Activated effector memory CD4-positive, alpha-beta T cell treated with anti-CD3 and anti-CD28 coated beads, Interleukin-2, amount 50 U/mL, for 16 hours (primary cell): Measurements from ENCODE around the gene USF1.
A peak's percentile ranks its signal among the peaks of the same experiment; 100 is the strongest.
"Not testable (repeated sequence)": the region's sequence is repeated elsewhere in the genome, so short reads cannot be mapped to it uniquely, and the experiment has no call there.

ENCODE experiments used
- DNase-seq: peaks from one replicate; pipeline ENCODE4 v3.0.0-alpha.2; 2020

Gene USF1

DNA sequence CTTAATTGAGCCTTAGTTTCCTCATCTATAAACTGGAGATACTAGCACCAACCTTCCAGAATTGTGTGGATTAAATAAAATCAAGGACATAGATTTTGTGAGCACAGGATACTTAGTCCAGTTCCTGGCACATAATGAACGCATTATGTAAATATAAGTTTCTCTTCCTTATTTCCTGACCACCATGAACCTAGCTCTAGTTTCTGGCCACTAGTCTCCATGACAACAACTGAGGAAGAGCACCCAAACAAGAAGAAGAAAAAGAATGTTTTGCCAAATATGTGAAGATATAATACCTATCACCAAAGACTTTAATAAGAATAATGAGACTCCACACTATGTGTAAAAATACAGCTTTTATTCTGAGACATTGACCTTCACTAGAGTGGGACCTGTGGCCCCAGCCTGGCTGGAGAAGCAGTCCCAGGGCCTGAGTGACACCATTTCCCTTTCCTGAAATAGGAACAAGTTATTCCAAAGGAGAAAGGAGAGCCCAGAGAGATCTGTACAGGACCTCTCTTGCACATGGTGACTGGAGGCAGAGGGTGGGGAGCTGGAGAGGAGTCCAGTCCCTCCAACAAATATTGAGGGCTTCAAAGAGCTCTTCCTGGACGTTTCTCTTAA, 940 bp upstream of the USF1 start:
- DNase-seq: no peak

DNA sequence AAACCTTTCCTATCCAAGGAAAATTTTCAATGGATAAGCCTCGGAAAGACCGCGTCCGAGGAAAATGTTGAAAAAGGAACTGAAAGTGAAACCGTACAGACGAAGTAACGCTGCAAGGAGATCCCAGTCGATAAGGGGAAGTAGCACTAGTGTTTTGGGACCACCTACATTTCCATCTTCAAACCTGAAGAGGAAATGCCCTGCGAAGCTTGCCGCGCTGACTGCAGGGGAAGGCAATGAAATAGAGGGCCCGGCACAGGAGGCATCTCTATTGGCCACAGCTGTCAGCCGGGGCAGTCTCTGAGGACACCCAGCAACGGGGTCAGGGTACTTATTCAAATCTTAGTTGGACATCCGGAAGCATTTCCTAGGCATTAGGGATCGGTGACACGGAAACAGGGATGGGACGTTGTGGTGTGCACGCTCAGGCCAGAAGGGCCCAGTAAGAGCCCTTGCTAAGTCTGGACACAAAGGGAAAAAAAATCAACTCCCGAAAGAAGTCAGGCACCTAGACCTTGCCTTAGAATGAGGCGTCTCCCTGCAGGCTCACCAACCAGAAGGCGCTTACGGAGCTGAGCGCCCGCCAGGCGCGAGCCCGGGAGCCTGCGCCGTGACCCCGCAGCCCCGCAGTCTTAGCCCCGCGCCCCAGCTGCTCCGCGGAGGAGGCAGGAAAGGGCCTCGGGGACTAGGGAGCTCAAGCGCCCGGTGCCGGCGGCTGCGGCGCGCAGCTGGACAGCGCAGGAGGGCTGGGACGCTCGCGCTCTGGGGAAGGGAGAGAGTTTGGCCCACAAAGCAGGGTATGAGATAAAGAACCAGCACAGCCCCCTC, 655 bp downstream of the USF1 start:
- peak; percentile 83 for DNase-seq

DNA sequence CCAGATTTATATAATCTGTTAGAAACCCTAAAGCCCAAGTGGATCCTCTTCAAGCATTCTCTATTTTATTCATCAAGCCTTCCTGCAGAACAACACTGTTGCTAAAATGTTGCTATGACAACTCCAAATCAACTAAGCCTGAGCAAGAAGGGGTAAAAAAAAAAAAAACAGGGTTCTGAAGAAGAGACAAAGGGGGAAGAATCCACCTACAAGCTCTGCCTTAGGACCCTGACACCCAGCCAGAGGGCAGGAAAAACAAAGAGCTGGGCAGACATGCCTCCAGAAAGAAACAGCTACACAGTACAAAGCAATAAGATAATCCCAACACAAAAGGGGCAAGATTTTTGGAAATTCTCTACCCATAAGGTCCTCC, 1.3 kb downstream of the USF1 start:
- DNase-seq: no peak

DNA sequence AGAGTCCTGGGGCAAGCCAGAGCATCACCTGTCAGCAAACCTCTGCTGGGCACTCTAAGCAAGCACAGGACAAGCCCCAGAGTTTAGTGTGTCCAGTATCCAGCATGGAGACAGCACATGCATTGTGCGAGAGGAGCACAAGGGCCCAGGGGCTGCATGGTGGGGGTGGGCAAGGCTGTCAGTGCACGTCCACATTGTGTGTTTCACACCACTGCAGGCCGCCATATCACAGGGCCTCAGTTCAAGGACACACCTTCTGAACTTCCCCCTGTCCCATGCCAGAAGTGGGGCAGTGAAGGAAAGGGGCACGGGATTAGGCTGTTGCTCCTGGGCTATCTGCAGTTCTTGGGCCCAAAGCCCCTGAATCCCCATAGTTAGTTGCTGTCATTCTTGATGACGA, 6.2 kb downstream of the USF1 start:
- no peak for DNase-seq

DNA sequence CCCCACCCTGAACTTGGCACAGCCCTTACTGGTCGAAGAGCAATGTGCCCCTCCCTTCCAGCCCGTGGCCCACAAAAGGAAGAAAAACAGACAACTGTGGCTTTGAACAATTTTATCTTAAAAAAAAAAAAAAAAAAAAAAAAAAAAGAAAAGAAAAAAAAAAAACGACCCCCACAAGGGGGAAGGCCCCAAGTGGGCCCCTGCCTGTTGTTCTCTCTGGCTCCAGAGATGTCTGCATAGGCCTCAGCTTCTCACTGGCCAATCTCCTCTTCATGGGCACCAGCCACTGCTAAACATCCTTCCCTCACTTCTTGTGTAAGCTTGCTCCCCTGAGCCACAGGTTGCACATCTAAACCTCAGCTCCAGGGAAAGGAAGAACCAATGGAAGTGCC, 6.6 kb downstream of the USF1 start:
- DNase-seq: no peak

DNA sequence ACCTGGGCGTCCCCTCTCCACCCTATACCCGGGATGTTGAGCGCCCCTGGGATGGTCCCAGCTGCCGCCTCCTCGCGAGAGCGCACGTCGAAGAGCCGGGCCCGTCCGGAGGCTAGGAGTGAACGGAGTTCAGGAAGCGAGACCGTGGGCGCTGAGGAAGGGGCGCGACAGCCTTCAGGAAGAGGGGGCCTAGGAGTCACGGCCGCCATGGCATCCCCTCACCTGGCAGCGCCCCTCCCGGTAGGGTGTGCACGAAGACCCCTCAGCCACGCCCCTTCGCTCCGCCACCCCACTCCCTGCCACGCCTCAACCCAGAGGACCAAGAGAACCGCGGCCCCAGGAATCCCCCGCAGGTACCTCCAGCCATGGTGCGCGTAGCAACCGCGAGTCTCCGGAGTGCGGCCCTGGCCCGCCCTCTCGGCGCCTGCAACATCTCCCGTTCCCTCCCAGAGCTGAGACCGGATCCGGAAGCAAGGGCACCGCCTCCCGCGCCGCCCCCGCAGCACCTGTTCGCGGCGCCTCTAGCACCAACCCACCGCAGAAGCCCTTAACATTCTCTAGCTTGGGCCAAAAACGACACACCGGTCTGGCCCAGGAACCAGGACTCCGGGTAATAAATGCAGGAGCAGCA, 7.1 kb downstream of the USF1 start, which contains the start of gene TSTD1:
TSTD1 (minus strand) TSS at position 442 of the 631 bp plus-strand sequence; CDS start at position 367, 75 bp downstream.
- DNase-seq: peak; percentile 96

DNA sequence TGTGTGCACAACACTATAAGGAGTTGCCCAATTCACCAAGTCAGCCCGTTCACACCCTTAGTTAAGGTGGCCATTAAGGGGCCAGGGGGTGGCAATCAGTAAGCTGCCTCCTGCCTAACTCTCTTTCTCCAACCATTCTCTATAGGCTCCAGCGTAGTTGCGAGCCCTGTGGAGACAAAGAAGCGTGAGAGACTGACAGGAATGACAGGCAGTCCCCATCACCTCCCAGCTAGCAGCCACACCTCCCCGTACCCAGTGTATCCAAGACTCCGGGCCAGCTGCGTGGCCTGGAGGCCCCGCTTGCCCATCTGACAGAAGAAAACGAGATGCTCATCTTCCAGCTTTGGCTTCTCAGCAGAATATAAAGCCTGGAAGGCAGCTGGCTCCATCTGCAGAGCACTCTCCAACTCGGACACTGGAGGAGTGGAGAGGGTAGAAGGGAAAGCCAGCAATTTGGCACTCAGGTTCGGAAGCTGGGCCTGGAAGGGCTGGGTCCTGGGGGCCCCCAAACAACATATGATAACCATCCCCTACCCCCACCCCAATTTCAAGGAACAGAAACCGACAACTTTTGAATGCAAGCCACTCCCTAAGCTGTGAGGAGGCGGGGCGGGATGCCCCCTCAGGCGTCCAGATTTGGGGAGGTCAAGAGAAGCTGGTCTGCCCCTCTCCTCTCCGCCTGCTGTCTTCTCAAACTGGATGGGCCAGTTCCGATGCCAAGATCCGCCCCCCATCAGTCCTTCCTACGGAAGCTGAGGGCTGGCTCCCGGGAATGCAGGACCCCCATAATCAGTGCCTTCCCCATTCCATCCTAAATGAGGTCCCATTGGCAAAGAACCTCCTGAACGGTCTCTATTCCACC, 7.9 kb downstream of the USF1 start:
- no peak for DNase-seq

DNA sequence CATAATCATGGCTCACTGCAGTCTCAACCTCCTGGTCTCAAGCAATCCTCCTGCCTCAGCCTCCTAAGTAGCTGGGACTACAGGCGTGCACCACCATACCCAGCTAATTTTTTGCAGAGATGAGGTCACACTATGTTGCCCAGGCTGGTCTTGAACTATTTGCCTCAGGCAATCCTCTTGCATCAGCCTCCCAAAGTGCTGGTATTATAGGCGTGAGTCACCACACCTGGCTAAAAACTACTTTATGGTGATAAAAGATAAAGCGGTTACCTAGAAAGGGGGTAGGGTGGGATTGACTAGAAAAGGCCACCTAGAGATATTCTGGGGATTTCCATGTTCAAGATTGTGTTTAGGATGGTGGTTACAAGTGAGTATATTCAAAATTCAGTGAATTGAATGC, 12.0 kb downstream of the USF1 start:
- no peak for DNase-seq

DNA sequence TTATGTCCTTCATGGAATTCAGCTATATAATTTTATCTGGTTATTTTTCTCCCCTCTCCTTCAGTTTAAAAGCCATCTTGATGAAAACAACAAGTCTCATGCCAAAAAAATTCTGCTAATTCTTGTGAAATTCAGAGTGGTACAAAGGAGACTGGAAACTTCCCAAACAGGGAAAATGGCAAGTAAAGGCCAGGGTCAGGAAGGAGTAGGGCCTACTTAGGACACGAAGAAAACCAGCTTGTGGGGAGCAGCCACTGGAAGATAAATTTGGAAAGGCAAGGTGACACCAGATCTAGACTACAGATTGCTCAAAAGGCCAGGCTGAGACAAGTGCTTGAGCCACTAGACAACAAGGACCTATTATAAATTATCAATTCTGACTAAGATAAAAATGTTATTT, 13.4 kb downstream of the USF1 start:
- no peak for DNase-seq

DNA sequence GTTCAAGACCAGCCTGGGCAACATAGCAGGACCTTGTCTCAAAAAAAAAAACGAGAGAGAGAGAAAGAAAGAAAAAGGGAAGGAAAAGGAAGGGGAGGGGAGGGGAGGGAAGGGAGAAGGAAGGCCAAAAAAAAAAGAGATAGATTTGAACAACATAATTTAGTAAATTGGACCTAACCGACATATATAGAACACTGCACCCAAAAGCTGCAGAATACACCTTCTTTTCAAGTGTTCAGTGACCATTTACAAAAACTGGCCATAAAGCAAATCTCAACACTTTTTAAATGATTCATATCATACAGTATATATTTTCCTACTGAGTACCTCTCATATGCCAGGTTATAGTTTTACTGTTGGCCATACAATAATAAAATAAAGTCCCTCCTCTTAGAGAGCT, 13.9 kb downstream of the USF1 start:
- no peak for DNase-seq

DNA sequence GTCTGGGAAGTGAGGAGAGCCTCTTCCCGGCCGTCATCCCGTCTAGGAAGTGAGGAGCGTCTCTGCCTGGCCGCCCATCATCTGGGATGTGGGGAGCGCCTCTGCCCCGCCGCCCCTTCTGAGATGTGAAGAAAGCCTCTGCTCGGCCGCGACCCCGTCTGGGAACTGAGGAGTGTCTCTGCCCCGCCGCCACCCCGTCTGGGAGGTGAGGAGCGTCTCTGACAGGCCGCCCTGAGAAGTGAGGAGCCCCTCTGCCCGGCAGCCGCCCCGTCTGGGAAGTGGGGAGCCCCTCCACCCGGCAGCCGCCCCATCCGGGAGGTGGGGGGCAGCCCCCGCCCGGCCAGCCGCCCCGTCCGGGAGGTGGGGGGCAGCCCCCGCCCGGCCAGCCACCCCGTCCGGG, 16.3 kb downstream of the USF1 start:
- DNase-seq: not testable (repeated sequence)

DNA sequence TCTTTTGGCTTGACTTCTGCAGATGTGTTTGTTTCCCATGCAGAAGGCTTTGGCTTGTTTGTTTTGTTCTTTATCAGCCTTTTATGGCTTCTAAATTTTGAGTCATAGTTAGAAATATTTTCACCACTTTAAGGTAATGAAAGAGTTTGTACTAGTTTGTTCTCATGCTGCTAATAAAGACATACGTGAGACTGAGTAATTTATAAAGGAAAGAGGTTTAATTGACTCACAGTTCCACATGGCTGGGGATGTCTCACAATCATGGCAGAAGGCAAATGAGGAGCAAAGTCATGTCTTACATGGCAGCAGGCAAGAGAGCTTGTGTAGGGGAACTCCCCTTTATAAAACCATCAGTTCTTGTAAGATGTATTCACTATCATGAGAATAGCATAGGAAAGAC, 18.8 kb downstream of the USF1 start:
- DNase-seq: not testable (repeated sequence)

DNA sequence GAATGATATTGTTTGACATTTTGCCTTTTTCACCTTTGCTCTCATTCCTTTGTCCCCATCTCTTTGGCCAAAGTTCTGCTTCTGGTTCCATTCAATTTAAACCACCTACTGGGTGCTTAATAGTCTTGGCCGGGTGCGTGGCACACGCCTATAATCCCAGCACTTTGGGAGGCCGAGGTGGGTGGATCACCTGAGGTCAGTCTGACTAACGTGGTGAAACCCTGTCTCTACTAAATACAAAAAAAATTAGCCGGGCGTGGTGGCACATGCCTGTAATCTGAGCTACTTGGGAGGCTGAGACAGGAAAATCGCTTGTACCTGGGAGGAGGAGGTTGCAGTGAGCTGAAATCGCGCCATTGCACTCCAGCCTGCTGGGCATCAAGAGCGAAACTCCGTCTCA, 23.3 kb downstream of the USF1 start:
- DNase-seq: not testable (repeated sequence)

DNA sequence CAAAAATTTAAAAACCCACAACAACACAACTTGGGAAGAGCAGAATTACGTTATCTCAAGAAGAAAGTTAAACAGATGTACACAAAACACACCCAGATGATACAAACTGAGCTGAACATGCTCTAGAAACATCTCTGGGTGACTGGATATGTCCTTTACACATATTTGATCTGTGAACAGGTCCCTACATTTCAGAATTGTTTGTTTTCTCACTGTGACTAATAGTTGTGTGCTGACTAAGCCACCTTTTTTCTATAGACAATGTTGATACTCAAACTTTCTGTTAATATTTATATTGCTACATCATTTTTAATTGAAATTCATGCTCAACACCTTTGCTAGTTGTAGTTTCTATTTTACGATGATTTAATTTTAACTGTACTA, 23.8 kb downstream of the USF1 start:
- no peak for DNase-seq

DNA sequence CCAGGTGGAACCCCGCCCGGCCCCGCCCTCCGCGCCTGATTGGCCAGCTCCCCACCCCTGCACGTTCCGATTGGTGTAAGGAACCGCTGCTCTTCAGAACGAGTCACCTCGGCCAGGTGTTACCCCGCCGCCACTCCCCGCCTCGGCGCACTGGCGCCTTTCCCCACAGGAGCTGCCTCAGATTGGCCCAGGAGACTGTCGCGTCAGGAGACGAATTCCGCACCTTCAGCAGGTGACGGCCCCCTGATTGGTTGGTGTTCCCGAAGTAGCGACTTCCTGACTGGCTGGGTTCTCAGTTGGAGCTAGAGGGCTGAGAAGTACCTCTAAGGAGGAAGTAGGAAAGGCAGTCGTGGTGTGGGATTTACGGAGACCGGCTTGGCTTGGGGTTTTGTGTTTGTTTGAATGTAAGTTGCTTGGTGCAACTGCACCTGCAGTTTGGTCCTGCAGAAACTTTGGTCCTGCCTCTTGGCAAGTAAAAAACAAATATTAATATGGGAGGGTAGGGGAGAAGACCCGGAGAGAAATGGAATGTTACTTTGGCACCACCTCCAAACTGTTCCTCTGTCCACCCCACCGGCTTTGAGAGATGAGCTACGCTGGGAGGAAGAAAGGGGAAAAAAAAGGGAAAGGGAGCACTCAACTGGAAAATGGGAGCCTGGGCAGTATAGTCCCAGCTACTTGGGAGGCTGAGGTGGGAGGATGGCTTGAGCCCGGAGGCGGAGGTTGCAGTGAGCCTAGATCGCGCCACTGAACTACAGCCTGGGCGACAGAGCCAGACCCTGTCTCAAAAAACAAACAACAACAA, 24.4 kb downstream of the USF1 start:
- peak; percentile 94 for DNase-seq

DNA sequence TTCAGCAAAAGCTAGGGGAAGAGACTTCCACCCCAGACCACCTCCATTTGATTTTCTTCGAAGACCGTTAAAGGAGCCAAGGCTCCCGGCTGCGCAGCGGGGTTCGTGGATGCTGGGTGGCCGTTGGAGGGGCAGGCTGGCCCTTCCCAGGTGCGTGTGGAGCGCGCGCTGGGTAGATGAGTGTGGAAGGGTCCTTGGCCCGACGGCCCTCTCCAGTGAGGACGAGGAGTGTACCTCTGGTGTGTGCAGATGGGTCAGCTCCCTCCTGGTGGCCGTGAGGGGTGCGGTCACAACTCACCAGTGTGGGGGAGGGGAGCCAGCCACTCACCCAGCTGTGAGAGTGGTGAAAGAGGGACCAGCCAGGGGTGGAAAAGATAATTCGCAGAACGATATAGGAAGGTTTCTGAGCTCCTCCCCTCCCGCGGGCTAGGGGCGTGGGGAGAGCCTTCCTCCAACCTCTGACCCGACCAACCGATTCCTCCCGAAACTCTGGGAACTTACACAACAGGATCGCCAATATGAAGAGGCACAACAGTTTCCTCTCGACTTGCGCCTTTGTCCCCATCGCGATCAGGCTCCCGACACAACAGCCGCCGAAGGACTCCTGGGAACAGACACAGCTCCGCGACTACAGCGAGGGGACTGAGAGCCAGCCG, 25.1 kb downstream of the USF1 start, which contains the start of gene F11R:
F11R (minus strand) TSS at position 644 of the 656 bp plus-strand sequence; CDS start at position 565, 79 bp downstream.
- DNase-seq: peak; percentile 77

DNA sequence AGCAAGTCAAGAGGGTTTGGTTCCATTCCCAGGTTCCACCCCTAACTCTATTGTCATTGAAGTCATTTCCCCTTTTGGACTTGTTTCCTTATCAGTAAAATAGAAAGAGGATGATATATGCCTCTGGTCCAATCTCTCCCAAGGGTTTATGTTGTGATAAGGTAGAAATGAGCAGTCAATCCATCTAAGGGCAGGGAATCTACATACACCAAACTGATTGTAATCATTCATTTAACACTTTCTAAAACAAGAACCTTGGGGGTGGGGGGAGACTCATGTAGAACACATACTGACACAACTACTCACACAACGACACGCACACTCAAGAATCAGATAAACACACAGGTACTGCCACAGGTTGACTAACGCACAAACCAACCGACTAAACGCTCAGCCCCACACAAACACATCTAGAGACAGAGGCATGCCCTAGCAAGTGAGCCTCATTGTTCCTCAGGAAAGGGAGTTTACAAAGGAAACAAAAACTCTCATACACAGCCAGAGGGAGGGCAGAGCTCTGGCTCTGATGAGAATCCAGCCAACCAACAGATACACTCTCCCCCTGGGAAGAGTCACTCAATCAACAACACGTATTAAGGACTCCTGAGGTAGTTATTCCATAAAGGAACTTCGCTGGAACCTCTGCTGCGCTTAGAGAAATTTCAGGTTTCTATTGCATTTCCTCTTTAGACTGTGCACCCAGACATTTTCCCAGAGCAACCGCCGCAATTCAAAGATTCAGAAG, 25.9 kb downstream of the USF1 start:
- DNase-seq: peak; percentile 61

DNA sequence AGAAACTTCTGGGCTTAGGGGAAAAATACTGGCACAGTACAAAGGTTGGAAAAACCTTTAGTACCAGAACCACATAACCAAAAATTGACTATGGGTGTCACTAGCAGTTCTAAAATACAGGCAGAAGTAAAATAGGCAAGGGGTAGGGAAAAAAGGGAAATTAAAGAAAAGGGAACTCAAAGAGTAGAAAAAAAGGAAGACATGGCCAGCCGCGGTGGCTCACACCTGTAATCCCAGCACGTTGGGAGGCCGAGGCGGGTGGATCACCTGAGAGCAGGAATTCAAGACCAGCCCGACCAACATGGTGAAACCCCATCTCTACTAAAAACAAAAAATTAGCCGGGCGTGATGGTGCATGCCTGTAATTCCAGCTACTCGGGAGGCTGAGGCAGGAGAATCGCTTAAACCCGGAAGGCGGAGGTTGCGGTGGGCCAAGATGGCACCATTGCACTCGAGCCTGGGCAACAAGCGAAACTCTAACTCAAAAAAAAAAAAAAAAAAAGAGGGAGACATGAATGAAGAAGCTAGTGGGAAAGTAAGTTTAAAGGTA, 26.6 kb downstream of the USF1 start:
- DNase-seq: peak; percentile 24

DNA sequence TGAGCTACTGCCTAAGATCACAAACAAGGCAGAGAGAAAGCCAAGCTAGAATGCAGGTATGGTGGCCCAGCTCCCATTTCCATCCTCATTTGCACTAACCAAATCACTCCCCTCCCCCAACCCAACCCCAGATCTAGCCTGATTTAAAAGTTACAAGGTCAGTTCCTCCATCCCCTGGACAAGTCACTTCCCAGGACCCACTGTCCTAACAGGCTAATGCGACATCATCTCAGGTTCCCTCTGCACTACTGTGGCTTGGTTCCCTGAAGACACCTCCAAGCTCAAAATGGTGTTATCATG, 27.2 kb downstream of the USF1 start:
- DNase-seq: peak; percentile 4

DNA sequence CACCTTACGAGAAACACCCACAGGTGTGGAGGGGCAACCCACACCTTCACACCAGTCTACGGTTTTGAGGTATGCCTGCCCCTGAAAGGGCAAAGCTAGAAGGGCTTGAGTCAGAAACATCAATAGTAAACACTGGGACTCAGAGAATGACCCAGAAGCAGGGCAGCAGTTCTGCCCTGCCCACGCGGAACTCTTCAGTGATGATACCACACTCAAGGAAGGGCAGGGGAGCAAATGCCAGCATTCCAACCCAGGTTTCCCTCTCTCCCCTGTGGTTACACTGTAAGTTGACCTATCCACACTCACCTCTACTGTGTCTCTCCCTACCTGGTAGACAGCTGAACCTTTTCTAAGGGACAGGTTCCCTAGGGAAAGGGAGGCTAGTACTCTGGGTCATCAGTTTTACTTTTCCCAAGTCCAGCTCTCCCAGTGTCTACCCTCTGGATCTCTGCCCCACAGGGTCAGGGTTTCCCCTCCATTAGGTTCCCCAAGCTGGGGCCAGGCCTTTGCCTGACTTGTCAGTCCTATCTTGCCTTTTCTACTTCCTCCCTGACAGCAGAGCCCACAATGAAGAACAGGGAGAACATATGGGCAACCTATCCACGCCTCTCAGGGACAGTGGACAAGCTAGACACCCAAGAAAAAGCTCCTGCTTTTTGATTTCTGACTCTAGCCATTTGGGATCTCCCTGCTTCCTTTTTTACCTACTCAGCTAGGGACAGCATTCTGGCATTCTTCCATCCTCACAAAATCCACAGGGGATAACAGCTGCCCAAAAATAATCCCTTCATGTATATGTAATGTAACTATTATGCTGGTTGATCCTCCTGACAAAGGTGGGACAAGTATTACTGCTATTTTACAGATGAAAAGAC, 27.8 kb downstream of the USF1 start:
- no peak for DNase-seq
